ENCODE measurements around the gene HOXA7.

The HOXA7 gene

DNA sequence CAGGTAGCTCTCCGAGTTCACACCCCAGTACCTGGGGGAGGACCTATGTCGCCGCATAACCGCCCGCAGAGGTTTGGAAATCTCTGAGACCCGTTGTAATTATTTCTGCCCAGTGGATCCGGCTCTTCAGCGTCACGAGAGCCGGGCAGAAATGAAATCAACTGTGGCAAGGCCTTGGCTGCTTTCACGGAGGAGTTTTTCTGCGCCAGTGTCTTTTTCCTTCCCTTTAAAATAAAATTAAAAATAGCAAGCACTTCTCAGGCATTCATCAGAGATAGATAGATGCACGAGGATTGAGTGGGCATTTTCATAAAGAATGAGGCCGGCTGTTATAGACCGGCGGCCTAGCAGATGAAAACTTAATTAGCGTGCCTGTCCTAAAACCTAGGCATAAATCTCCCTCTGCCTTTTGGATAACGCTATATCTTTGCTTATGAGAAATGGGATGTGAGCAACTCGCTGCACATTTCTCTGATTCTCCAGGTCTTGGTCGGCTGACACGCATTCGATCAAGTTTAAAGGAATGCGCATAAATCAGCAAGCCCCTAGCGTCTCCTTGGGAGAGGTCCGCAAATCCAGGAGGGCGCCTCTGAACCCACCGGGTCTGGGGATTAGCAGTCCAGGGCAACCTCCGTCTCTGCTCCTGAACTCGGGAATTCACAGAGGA is 37.0 kb upstream of the HOXA7 start:
- no peak overlapping the region for H3K4me3 ChIP-seq (ENCODE audit: low read depth, low read length)

DNA sequence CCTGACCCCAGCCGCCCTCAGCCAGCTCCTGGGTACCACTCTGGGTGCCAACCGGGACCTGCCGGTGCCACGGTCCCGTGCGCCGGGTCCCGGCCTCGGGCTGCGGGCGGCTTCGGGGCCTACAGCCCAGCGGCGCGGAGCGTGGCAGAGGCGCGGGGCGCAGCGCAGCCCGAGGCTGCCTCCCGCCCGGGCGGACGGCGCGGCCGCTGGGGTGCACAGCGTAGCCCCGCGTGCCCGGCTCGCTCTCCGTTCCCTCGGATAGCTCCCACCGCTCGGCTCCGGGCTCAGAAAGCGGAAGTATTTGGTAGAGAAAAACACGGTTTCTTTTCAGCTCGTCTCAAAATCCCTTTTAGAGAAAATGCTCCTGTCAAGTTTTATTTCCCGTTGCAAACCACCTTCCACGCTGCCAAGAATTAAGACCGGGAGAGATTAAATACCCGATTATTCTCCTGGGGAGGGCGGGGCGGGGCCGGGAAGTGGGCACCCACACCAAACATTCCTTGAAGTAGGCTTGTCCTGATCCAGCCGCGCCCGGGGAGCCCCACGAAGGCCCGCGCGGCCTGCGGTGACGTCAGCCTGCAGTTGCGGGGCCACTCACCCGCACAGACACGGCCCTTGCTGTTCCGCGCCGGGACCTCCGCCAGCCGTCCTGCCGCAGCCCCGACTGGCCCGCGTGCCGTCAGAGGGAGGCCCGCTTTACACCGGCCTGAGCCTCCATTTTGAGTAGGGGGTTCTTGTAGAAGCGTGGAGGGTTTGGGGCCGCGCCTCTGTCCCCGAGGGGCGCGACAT is 36.3 kb upstream of the HOXA7 start:
- H3K4me3 ChIP-seq (ENCODE audit: low read depth, low read length) = no peak overlapping the region

DNA sequence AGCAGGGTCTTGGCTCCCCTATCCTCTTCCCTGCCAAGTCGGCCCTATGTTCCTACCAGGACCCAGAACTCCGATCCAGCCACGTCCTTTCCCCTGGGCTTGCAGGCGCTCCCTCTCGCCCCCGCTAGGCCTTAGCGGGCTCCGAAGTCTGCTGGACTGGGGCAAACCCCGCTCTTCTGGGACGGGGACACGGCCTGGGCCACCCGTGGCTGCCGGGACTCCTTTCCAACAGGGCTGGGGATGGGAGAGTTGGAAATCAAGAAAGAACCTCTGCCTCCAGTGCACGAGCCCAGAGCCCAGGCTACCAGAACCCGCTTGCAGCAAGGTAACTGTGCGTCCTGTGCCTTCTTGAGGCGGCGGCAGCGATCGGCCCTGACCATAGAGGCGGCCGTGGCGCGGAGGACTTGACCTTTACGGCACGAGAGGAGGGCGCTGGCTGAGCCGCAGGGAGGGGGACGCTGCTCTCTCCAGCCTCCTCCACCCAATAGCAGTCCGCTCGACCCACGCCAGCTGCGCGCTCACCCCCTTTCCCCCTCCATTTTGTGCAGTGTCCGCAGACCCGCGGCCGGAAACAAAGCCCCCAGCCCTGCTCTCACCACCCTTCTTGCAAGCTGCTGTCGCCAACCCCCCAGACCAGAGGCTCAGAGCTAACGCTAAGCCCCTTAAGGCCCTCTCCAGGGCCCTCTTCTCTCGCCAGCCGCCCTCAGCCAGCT is 35.5 kb upstream of the HOXA7 start:
- H3K4me3 ChIP-seq (ENCODE audit: low read depth, low read length) = no peak overlapping the region

DNA sequence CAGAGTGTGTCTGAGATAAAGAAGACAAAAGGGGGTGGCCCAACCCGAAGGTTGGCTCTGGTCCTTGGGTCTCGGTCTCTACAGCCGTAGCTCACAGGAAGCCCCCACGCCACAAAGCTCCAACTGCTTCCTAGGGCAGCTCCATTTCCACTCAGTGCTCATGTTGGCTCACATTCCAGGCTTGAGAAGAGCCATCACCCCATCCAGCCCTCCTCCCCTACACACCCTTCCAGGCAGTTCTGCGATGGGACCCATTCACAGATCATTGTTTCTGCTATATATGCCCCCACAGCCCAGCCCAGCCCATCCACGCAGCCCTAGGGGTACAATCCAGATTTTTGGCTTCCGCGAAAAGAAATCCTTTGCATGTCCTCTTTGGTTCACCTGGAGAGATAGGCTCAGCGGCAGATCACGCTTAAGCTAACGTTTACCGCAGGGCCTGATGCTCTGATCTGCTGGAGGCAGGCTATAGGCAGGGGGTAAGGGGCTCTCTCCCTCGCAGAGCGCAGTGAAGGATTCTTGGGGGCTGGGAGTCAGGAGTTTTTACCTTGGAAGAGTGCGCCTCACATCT is 34.8 kb upstream of the HOXA7 start:
- H3K4me3 ChIP-seq (ENCODE audit: low read depth, low read length) = no peak overlapping the region

DNA sequence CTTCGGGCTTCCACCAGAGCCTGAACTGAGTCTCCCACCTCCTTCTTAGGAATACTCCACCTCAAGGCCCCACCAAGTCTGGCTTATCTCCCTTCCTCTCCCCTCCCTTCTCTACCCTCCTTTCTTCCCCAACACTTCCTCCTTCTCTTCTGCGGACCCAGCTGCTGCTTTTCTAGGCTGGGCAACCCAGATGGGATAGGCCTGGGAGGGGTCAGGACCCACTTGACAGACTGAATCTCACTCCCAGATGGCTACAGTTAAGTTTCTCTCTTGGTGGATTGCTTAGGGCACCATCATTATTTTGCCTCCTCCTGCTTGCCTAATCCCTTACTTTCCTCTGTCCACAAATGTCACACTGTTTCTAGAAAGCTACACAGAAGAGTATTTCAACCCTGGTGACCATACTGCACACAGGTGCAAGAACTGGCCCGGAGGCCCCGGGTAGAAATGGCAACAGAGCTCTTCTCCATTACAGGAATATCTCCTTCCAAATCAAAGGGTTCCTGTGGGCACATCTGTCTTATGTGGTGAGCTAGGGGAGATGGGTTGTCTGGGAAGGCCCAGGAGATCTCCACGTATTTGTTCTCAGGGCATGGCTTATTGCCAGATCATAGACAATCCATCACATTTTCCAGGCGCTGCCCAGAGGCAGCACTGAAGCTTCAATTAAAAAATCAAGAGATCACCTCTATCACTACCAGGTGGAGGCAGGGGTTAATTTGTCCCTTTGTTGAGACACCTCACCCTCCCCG is 33.7 kb upstream of the HOXA7 start:
- H3K4me3 ChIP-seq (ENCODE audit: low read depth, low read length) = no peak overlapping the region

DNA sequence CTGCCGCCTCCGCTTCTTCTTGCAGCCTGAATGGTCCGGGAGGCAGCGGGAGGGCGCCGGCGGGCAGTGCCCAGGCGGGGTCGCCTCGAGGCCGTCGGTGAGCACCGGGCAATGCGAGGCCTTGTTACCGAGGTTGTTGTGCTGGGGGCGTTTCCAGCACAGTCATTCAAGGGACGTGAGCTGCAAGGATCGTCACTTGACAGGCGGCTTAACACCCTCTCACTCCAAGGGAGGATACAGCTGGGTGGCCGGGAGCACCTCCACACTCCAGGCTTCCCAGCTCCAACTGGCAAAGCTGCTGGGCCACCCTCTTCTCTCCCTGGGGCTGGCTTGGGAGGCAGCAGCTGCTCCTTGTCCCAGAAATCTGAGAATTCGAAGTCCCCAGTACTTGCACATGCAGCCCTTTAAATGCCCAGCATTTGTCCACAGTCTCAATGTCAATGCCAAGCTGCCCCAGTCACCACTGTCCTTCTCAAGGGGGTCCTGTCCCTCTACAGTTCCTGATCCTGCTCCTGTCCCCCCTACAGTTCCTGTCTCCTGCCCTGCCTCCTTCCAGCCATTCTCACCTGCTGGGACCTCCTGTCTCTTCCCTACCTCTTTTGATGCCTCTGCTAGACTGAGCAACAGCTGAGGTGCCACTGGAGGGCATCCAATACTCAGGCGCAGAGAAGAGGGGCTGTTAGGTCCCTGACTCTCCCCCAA is 33.0 kb upstream of the HOXA7 start:
- H3K4me3 ChIP-seq (ENCODE audit: low read depth, low read length) = no peak overlapping the region

DNA sequence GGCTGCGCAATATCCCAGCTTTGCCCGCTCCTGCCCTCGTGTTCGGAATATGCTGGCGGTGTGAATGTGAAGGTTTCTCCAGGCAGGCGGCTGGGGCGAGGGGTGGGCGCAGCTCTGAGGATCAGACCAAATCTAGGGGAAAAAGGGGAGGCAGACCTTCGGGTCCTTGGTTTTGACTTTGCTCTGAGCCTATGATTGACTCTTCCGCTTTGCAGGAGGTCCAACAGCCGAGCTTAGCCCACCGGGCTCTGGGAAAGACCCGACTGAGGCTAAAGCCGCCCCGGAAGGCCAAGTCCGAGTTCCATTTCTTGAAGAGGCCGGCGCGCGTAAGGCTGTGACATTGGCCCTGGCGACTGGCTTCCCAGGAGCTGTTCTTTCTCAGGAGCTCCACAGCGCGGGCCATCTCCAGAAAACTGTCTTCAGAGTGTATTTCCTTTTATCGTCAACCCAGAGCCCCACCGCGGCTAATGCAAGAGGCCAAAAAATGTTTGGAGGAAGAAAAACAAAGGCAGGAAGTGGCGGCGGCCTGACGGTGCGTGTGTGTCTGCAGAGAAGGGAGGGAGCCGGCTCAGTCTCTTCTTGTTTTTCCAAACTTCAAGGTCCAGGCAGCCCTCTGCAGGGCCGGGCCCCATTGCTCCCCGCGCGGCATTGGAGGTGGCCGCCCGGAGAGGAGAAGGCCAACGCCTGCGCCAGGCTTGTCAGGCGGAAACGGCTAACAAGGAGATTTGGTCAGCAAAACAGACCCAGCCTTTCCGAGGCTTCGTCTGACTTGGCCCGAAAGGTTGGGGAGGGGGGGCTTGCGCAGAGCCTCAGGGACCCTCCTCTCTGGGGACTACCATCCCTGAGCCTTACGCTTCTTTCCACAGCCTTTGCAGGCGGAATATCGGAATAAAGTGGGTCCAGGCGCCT is 32.2 kb upstream of the HOXA7 start:
- no peak overlapping the region for H3K4me3 ChIP-seq (ENCODE audit: low read depth, low read length)

DNA sequence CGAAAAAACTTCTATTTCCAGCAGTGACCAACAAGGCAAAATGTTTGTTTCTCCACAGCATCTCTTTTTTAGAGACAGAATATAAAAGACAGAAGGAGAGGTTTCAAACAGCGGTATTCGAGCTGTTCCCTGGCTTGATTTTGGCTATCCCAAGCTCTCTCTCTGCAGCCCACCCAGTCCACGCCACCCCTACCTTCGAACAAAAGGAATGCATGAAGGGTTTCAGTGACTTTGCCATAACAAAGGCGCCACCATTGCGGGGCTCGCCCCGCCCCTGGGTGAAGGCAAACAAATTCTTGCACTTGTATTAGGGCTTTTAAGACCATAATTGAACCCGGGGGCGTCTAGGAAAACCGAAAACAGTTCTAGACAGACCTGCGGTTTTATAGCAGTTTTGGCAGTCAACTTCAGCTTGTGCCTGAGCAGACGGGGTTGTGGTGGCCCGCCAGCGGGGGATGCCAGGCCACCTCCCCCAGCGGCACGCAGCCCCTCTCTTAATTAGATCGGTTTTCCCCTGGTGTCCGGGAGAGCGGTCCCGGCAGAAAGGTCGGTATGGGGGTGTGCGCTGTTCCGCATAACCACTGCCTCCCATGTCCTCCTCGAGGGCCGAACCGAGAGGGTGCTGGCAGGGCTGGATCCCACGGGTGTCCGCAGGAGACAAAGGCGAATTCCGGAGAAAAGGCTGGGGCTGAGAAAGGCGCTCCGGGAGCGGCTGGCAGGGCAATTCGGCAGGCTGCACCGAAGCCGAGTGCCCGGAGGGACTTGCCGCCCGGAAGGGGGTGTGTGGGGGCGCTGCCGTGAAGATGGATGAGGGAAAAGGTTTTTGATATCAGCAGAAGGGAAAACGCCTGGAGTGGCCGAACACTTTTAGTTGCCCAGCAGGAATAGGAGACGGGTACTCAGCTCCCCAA is 31.3 kb upstream of the HOXA7 start:
- no peak overlapping the region for H3K4me3 ChIP-seq (ENCODE audit: low read depth, low read length)

DNA sequence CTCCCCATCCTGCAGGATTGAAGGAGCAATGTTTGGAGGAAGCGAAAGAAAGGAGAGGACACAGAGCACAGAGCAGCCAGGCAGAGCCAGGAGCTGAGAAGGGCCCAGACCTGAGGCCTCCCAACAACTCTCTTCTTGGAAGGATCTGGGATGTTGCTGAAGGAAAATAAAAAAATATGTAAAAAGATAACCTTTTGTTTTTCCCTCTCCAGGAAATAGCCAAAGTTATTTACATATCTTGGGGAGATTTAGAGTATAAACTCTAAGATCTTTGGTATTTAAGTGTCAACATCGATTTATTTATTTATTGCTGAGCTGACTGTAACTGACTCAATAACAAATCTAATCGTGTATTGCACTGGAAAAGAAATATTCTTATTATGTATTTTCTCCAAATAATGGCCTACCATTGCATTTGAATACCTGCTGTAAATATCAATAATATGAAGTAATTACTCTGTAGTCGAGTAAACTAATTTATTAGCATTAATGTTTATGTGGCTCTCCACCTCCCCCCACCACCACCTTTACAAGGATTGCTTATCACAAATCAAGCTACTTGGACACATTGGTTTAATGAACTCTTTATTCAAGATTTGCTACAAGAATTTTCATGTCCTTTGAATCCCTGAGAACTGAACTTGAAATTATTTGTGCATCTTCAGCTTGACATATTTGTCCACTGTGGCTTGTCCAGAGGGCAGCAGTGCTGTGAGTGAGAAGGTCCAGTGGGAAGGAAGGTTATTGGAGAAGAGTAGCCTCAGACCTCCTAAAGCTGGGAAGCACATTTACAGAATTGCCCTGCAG is 30.4 kb upstream of the HOXA7 start:
- no peak overlapping the region for H3K4me3 ChIP-seq (ENCODE audit: low read depth, low read length)

DNA sequence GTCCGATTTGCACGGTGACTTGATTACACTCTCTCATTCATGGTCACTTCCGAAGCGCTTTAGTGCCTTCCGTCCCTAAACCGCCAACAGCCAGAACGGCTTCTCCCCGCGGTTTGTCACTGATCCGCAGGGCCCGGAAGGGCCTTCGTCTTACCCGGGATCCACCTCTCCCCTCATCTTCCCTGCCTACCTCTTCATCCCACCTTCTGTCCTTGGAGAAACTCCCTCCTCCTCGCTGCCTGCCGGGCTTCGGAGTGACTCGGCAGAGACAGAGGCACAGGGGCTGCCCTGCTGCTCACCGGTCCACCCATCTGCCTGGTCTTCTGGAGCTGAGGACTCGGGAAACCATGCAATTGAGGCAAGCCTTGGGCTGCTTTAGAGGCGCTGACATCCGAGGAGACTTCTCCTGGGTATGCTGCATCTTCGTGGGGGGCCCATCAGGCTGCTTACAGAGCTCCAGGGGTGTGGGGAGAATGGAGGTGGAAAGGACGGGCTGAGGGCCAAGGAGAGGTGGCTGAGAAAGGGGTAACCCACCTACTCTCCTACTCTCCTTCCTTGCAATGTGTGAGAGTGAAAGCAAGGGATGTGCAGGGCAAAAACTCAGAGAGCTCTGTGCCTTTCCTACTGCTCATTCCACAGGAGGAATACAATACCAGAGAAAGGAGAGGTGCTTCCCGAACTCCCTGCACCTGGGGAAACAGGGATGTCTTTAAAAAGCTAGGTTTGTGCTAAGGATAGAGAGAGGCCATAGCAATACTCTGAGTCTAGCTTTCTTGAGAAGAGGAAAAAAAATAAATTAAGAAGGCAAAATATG is 29.6 kb upstream of the HOXA7 start:
- no peak overlapping the region for H3K4me3 ChIP-seq (ENCODE audit: low read depth, low read length)

DNA sequence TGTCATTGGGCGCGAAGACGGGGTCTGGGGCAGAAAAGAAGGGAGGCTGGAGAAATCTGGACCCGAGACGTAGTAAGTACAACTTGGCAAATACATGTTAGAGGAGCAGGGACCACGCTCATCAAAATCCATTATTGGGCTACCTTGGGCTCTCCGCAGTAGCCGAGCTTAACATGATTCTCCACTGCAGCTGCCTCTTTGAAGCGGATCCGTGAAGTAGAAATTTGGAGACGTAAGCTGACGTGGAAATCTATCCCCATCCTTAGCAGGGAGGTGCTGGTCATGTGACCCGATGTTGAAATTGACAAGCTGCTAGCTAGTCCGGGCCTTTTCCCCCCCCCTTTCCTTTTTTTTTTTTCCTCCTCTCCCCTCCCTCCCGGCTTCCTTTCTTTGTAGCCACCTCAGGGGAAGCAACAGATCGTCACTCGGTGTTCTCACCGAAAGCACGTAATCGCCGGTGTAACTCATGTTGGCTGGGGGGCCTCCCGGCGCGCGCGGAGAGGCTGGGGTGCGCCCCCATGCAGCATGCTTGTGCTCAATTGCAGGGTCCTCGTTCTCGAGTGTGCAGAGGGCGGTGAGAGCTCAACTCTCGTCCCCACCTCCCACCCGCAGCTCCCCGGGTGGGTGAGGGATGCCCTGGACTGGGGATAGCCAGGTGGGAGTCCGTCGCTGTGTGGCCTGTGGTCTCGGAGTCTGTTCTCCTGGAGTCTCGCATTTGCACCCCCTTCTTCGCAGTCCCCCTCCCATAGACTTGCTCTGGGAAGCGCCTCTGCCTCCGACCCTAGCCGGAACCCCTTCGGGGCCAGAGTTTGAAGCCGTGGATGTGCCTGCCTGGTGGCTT is 28.8 kb upstream of the HOXA7 start, which contains the start of gene HOXA11:
HOXA11 (minus strand) TSS at position 220 of the 841 bp plus-strand sequence; CDS start at position 132, 88 bp downstream.
- no peak within 1 kb of the TSS for H3K4me3 ChIP-seq (ENCODE audit: low read depth, low read length)

DNA sequence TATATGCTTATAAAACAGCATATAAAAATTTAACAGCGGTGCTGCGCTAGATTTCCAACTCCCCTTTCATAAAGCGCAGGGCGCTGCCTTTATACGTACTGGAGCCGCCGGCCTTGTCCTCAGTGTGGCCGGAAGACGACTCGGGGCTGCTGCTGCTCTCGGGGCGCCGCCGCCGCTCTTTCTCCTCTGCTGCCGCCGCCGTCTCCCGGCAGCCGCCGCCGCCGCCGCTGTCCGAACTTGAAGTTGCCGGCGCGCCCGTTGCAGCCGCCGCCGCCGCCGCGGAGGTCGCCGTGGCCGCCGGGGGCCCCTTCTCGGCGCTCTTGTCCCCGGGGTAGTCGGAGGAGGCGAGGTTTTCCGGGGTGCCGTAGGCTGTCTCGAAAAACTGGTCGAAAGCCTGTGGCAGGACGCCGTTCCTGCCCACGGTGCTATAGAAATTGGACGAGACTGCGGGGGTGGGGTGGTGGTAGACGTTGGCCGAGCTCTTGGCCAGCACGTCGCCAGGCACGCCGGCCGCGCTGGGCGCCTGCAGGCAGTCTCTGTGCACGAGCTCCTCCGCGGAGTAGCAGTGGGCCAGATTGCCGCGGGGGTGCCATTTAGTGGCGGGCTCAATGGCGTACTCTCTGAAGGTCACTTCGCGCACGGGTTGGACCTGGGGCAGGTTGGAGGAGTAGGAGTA is 28.0 kb upstream of the HOXA7 start:
- H3K4me3 ChIP-seq (ENCODE audit: low read depth, low read length) = no peak overlapping the region

DNA sequence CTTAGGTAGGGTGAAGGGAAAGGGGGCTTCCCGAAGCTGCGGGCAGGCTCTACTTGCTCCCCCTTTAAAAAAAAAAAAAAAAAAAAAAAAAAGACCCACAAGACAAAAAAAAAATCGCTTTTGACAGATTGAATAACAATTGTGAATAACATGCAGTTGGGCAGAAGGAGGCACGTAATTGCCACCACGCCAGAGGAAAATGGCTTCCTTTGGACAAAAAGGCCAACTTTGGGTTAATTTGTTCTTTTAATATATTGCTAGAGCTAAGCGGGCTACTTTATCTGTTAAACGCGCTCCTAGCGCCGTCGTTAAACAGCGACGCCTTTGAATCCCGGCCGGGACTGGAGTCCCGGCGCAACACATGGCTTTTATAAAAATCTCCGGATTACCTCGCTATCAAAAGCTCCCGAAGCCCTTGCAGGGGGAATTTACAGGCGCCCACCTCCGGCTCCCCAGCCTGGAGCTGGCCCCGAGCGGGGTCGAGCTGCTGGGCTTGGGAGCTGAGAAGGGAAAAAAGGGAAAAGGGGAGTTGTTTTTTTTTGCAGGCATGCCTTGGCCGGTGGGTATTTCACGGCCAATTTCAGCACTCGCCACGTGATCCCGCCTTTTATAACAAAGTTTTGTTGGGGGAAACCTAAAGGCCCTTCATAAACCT is 27.3 kb upstream of the HOXA7 start:
- H3K4me3 ChIP-seq (ENCODE audit: low read depth, low read length) = no peak overlapping the region

DNA sequence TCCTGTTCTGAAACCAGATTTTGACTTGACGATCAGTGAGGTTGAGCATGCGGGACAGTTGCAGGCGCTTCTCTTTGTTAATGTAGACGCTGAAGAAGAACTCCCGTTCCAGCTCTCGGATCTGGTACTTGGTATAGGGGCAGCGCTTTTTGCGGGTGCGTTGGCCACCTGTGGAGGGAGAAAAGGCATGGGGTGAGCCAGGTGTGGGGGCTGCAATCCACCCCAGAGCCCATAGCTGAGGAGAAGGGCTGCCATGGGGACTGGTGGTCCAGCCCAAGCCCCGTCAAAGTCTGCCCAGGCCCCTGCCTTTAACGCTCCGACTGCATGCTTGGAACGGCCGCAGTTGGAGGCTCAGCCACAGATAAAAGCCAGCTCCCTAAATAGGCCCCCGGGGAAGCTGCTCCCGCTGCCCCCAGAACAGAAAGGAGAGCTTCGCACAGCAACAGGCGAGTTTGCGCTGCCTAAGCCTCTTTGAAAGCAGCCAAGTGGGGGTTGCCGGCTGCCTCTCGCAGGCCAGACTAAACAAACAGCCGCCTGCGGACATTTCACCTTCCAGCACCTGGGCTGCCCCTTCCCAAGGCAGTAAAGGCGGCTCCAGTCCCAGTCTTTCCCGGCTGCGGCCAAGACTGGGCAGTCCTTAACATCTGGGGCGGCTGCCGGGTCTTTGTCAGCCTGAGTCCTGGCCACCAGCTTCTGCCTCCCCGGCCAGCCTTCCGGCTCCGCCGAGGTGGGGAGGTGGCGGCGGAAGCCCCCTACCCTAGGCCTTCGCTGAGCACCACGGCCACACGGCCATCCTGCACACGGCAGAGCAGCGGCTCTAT is 26.6 kb upstream of the HOXA7 start:
- no peak overlapping the region for H3K4me3 ChIP-seq (ENCODE audit: low read depth, low read length)
